Tibial nerve (tissue), 3 donors: ENCODE results near the gene HNRNPUL2.

Source experiments
- POLR2A ChIP-seq, 2 donors: fragments of 450-650 bp; IDR thresholded peaks; one replicate each; pipeline ENCODE4 v1.6.1; 2017; ENCODE audit warnings: antibody characterized with exemption in 2 of 2, mild to moderate bottlenecking in 2 of 2, moderate library complexity in 2 of 2
- TF ChIP-seq, protein P1 (sequence below), 5 experiments: fragments of 200-600 bp in 3 of 5; fragments of 450-650 bp in 2 of 5; sonication (generic) in 3 of 5; IDR thresholded peaks; one replicate each; pipeline ENCODE4 v1.5.1; 2016 to 2019; ENCODE audit warnings: antibody characterized with exemption in 5 of 5, mild to moderate bottlenecking in 3 of 5, moderate library complexity in 2 of 5

DNA sequence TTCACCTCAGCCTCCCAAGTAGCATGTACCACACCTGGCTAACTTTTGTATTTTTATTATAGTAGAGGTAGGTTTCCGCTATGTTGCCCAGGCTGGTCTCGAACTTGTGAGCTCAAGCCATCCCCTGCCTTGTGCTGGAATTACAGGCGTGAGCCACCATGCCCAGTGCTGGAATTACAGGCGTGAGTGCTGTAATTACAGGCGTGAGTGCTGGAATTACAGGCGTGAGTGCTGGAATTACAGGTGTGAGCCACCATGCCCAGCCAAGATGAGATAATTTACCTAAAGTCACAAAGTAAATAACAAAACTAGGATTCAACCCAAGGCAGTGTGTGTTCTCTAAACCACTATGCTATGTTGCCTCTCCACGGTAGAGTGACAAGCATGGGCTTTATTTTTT, 44.7 kb downstream of the HNRNPUL2 start:
- TF ChIP-seq POLR2A (IDR thresholded peaks at IDR 0.05): no peak
- TF ChIP-seq, protein P1, sequence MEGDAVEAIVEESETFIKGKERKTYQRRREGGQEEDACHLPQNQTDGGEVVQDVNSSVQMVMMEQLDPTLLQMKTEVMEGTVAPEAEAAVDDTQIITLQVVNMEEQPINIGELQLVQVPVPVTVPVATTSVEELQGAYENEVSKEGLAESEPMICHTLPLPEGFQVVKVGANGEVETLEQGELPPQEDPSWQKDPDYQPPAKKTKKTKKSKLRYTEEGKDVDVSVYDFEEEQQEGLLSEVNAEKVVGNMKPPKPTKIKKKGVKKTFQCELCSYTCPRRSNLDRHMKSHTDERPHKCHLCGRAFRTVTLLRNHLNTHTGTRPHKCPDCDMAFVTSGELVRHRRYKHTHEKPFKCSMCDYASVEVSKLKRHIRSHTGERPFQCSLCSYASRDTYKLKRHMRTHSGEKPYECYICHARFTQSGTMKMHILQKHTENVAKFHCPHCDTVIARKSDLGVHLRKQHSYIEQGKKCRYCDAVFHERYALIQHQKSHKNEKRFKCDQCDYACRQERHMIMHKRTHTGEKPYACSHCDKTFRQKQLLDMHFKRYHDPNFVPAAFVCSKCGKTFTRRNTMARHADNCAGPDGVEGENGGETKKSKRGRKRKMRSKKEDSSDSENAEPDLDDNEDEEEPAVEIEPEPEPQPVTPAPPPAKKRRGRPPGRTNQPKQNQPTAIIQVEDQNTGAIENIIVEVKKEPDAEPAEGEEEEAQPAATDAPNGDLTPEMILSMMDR (IDR thresholded peaks at IDR 0.05): no peak
